Measurements from ENCODE around the gene ZNF804A. TPM values are rescaled to one million over a fixed set of nuclear protein-coding genes. Genes with fewer than 3 reads are reported as not detected.

Gene ZNF804A
- total and polyA plus RNA-seq, 2 donors: 0.05 to 0.09 TPM

GRCh38 chr2:184637781-184638180 is 39.5 kb downstream of the ZNF804A start:
- no peak overlapping the region for H3K27ac ChIP-seq (ENCODE audit: low read depth in 1 of 2, low read length in 1 of 2)
- no peaks in the 10 kb centered on the region for H3K27me3 ChIP-seq (ENCODE audit: control insufficient read depth in 2 of 2, insufficient read depth in 1 of 2, low read length in 1 of 2)
- no peaks in the 10 kb centered on the region for H3K36me3 ChIP-seq (ENCODE audit: control insufficient read depth in 2 of 2, insufficient read depth in 2 of 2, low read length in 1 of 2)
- DNase-seq (ENCODE audit: low read depth in 6 of 9, low spot score in 9 of 9): no peak
- H3K4me3 ChIP-seq (ENCODE audit: low read length in 2 of 2): no peak overlapping the region
- no peaks in the 10 kb centered on the region for H3K4me1 ChIP-seq (ENCODE audit: control insufficient read depth in 2 of 2, insufficient read depth in 2 of 2, low read length in 2 of 2)
- 86% methylated on average over 1 of the region's 1 CpG for WGBS
- H3K9me3 ChIP-seq (ENCODE audit: control insufficient read depth in 2 of 2, insufficient read depth in 1 of 2, low read length in 1 of 2): no peaks in the 10 kb centered on the region

- peaks cover 0 to 3% of the 10 kb centered on the region in 2 donors for H3K9me3 ChIP-seq (ENCODE audit: control insufficient read depth in 2 of 2, insufficient read depth in 1 of 2, low read length in 1 of 2)
- H3K4me1 ChIP-seq (ENCODE audit: control insufficient read depth in 2 of 2, insufficient read depth in 2 of 2, low read length in 2 of 2): no peaks in the 10 kb centered on the region
- H3K27ac ChIP-seq (ENCODE audit: low read depth in 1 of 2, low read length in 1 of 2): no peak overlapping the region
- H3K27me3 ChIP-seq (ENCODE audit: control insufficient read depth in 2 of 2, insufficient read depth in 1 of 2, low read length in 1 of 2): no peaks in the 10 kb centered on the region
- no peak for DNase-seq (ENCODE audit: low read depth in 6 of 9, low spot score in 9 of 9)
- H3K4me3 ChIP-seq (ENCODE audit: low read length in 2 of 2): no peak overlapping the region
- H3K36me3 ChIP-seq (ENCODE audit: control insufficient read depth in 2 of 2, insufficient read depth in 2 of 2, low read length in 1 of 2): no peaks in the 10 kb centered on the region
These were observed 46.4 kb downstream of the ZNF804A start for GRCh38 chr2:184644685-184645084.

- H3K27me3 ChIP-seq (ENCODE audit: control insufficient read depth in 2 of 2, insufficient read depth in 1 of 2, low read length in 1 of 2): no peaks in the 10 kb centered on the region
- H3K36me3 ChIP-seq (ENCODE audit: control insufficient read depth in 2 of 2, insufficient read depth in 2 of 2, low read length in 1 of 2): no peaks in the 10 kb centered on the region
- no peak overlapping the region for H3K27ac ChIP-seq (ENCODE audit: low read depth in 1 of 2, low read length in 1 of 2)
- H3K9me3 ChIP-seq (ENCODE audit: control insufficient read depth in 2 of 2, insufficient read depth in 1 of 2, low read length in 1 of 2): peaks cover 0 to 3% of the 10 kb centered on the region in 2 donors
- H3K4me1 ChIP-seq (ENCODE audit: control insufficient read depth in 2 of 2, insufficient read depth in 2 of 2, low read length in 2 of 2): no peaks in the 10 kb centered on the region
- no peak for DNase-seq (ENCODE audit: low read depth in 6 of 9, low spot score in 9 of 9)
- 92% methylated on average over 2 of the region's 2 CpGs for WGBS
- no peak overlapping the region for H3K4me3 ChIP-seq (ENCODE audit: low read length in 2 of 2)
These were observed 47.8 kb downstream of the ZNF804A start for GRCh38 chr2:184646177-184646576.

GRCh38 chr2:184646593-184646992 is 48.3 kb downstream of the ZNF804A start:
- 93% methylated on average over 4 of the region's 4 CpGs for WGBS

GRCh38 chr2:184654945-184655344 is 56.6 kb downstream of the ZNF804A start:
- DNase-seq (ENCODE audit: low read depth in 6 of 9, low spot score in 9 of 9): no peak
- Histone ChIP-seq H3K27ac (ENCODE audit: low read depth in 1 of 2, low read length in 1 of 2) (no peak overlapping the region), H3K27me3 (ENCODE audit: control insufficient read depth in 2 of 2, insufficient read depth in 1 of 2, low read length in 1 of 2) (no peaks in the 10 kb centered on the region), H3K9me3 (ENCODE audit: control insufficient read depth in 2 of 2, insufficient read depth in 1 of 2, low read length in 1 of 2) (no peaks in the 10 kb centered on the region), H3K36me3 (ENCODE audit: control insufficient read depth in 2 of 2, insufficient read depth in 2 of 2, low read length in 1 of 2) (no peaks in the 10 kb centered on the region), H3K4me3 (ENCODE audit: low read length in 2 of 2) (no peak overlapping the region), H3K4me1 (ENCODE audit: control insufficient read depth in 2 of 2, insufficient read depth in 2 of 2, low read length in 2 of 2) (no peaks in the 10 kb centered on the region)
- WGBS: 80% methylated on average over 2 of the region's 2 CpGs

More at GRCh38 chr2:184646593-184646992, 48.3 kb downstream of the ZNF804A start:
- Histone ChIP-seq H3K27ac (ENCODE audit: low read depth in 1 of 2, low read length in 1 of 2) (no peak overlapping the region), H3K4me3 (ENCODE audit: low read length in 2 of 2) (no peak overlapping the region), H3K36me3 (ENCODE audit: control insufficient read depth in 2 of 2, insufficient read depth in 2 of 2, low read length in 1 of 2) (no peaks in the 10 kb centered on the region), H3K9me3 (ENCODE audit: control insufficient read depth in 2 of 2, insufficient read depth in 1 of 2, low read length in 1 of 2) (peaks cover 0 to 3% of the 10 kb centered on the region in 2 donors), H3K27me3 (ENCODE audit: control insufficient read depth in 2 of 2, insufficient read depth in 1 of 2, low read length in 1 of 2) (no peaks in the 10 kb centered on the region), H3K4me1 (ENCODE audit: control insufficient read depth in 2 of 2, insufficient read depth in 2 of 2, low read length in 2 of 2) (no peaks in the 10 kb centered on the region)
- DNase-seq (ENCODE audit: low read depth in 6 of 9, low spot score in 9 of 9): no peak

- H3K36me3 ChIP-seq (ENCODE audit: control insufficient read depth in 2 of 2, insufficient read depth in 2 of 2, low read length in 1 of 2): no peaks in the 10 kb centered on the region
- WGBS: 93% methylated on average over 2 of the region's 2 CpGs
These were observed 78.8 kb downstream of the ZNF804A start for GRCh38 chr2:184677171-184677570.

GRCh38 chr2:184679219-184680018 is 81.1 kb downstream of the ZNF804A start:
- H3K4me1 ChIP-seq (ENCODE audit: control insufficient read depth in 2 of 2, insufficient read depth in 2 of 2, low read length in 2 of 2): no peaks in the 10 kb centered on the region
- WGBS: 95% methylated on average over 7 of the region's 7 CpGs
- no peak overlapping the region for H3K4me3 ChIP-seq (ENCODE audit: low read length in 2 of 2)
- no peaks in the 10 kb centered on the region for H3K36me3 ChIP-seq (ENCODE audit: control insufficient read depth in 2 of 2, insufficient read depth in 2 of 2, low read length in 1 of 2)
- no peaks in the 10 kb centered on the region for H3K27me3 ChIP-seq (ENCODE audit: control insufficient read depth in 2 of 2, insufficient read depth in 1 of 2, low read length in 1 of 2)
- no peak overlapping the region for H3K27ac ChIP-seq (ENCODE audit: low read depth in 1 of 2, low read length in 1 of 2)
- H3K9me3 ChIP-seq (ENCODE audit: control insufficient read depth in 2 of 2, insufficient read depth in 1 of 2, low read length in 1 of 2): peaks cover 0 to 16% of the 10 kb centered on the region in 2 donors
- no peak for DNase-seq (ENCODE audit: low read depth in 6 of 9, low spot score in 9 of 9)

More at GRCh38 chr2:184677171-184677570, 78.8 kb downstream of the ZNF804A start:
- peaks cover 0 to 16% of the 10 kb centered on the region in 2 donors for H3K9me3 ChIP-seq (ENCODE audit: control insufficient read depth in 2 of 2, insufficient read depth in 1 of 2, low read length in 1 of 2)
- no peak overlapping the region for H3K27ac ChIP-seq (ENCODE audit: low read depth in 1 of 2, low read length in 1 of 2)
- no peak for DNase-seq (ENCODE audit: low read depth in 6 of 9, low spot score in 9 of 9)
- H3K4me3 ChIP-seq (ENCODE audit: low read length in 2 of 2): no peak overlapping the region
- no peaks in the 10 kb centered on the region for H3K4me1 ChIP-seq (ENCODE audit: control insufficient read depth in 2 of 2, insufficient read depth in 2 of 2, low read length in 2 of 2)
- H3K27me3 ChIP-seq (ENCODE audit: control insufficient read depth in 2 of 2, insufficient read depth in 1 of 2, low read length in 1 of 2): no peaks in the 10 kb centered on the region

- no peak overlapping the region for H3K27ac ChIP-seq (ENCODE audit: low read depth in 1 of 2, low read length in 1 of 2)
- no peak for DNase-seq (ENCODE audit: low read depth in 6 of 9, low spot score in 9 of 9)
- 99% methylated on average over 2 of the region's 2 CpGs for WGBS
- H3K4me1 ChIP-seq (ENCODE audit: control insufficient read depth in 2 of 2, insufficient read depth in 2 of 2, low read length in 2 of 2): no peaks in the 10 kb centered on the region
- H3K36me3 ChIP-seq (ENCODE audit: control insufficient read depth in 2 of 2, insufficient read depth in 2 of 2, low read length in 1 of 2): no peaks in the 10 kb centered on the region
- H3K27me3 ChIP-seq (ENCODE audit: control insufficient read depth in 2 of 2, insufficient read depth in 1 of 2, low read length in 1 of 2): no peaks in the 10 kb centered on the region
- H3K4me3 ChIP-seq (ENCODE audit: low read length in 2 of 2): no peak overlapping the region
- peaks cover 0 to 16% of the 10 kb centered on the region in 2 donors for H3K9me3 ChIP-seq (ENCODE audit: control insufficient read depth in 2 of 2, insufficient read depth in 1 of 2, low read length in 1 of 2)
These were observed 82.5 kb downstream of the ZNF804A start for GRCh38 chr2:184680825-184681224.

- H3K27ac ChIP-seq (ENCODE audit: low read depth in 1 of 2, low read length in 1 of 2): no peak overlapping the region
- peaks cover 0 to 18% of the 10 kb centered on the region in 2 donors for H3K9me3 ChIP-seq (ENCODE audit: control insufficient read depth in 2 of 2, insufficient read depth in 1 of 2, low read length in 1 of 2)
- no peaks in the 10 kb centered on the region for H3K4me1 ChIP-seq (ENCODE audit: control insufficient read depth in 2 of 2, insufficient read depth in 2 of 2, low read length in 2 of 2)
- no peak for DNase-seq (ENCODE audit: low read depth in 6 of 9, low spot score in 9 of 9)
- H3K36me3 ChIP-seq (ENCODE audit: control insufficient read depth in 2 of 2, insufficient read depth in 2 of 2, low read length in 1 of 2): no peaks in the 10 kb centered on the region
- 91% methylated on average over 10 of the region's 10 CpGs for WGBS
- no peak overlapping the region for H3K4me3 ChIP-seq (ENCODE audit: low read length in 2 of 2)
- H3K27me3 ChIP-seq (ENCODE audit: control insufficient read depth in 2 of 2, insufficient read depth in 1 of 2, low read length in 1 of 2): no peaks in the 10 kb centered on the region
These were observed 83.5 kb downstream of the ZNF804A start for GRCh38 chr2:184681642-184682321.

Data from thymus (tissue), 11 donors.